ENCODE measurements around the gene MRPS5.

Gene MRPS5

DNA sequence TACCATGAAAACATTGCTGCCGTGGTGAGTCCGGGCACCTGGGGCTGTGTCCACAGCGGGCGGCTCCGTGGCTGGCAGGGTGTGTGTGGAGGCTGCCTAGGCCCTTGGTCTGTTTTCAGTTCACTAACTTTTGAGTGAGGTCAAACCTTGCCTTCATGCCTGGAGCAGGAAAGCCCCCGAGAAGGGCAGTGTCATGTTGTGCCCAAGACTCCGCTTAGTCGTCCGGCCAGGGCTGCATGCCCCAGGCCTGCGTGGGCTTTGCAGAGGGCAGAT lies 72.0 kb downstream of the MRPS5 start:
- no peaks in the 10 kb centered on the region for H3K27me3 Mint-ChIP-seq
- no peak overlapping the region for H3K27ac Mint-ChIP-seq
- no peak overlapping the region for H3K4me3 Mint-ChIP-seq

DNA sequence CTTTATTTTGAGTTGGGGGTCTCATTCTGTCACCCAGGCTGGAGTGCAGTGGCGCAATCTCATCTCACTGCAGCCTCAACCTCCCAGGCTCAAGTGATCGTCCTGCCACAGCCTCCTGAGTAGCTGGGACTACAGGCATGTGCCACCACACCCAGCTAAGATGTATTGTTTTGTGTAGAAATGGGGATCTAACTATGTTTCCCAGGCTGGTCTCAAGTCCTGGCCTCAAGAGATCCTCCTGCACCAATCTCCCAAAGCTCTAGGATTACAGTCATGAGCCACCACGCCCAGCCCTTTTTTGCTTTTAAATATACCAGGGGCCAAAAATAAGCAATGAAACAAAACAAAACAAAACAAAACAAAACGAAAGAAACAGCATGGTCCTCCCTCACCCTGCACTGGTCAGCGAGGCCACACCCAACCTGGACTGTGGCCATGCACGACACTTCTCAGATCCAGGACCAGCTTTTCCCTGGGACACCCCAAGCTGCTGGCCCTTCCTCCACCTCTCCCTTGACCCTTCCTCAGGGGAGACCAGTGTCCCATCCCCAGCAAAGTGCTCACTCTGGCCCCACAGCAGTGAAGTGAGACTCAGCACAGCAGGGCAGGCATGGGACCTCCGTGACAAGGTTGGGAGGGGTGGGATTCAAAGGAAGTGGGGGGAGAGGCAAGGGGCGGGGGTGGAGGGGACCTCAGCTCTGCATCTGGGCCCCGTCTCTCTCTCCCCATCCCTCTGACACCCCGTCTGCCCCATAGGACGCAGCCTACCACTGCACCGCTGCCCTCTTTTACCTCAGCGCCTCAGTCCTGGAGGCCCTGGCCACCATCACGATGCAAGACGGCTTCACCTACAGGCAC lies 72.6 kb downstream of the MRPS5 start:
- H3K9me3 Mint-ChIP-seq (ENCODE audit: low read depth) = no peaks in the 10 kb centered on the region
- H3K36me3 Mint-ChIP-seq = peaks cover 5% of the 10 kb centered on the region
- H3K27me3 Mint-ChIP-seq = no peaks in the 10 kb centered on the region
- no peak overlapping the region for H3K4me3 Mint-ChIP-seq
- peaks cover 79% of the 10 kb centered on the region for H3K4me1 Mint-ChIP-seq (ENCODE audit: low read depth)
- no peak overlapping the region for H3K27ac Mint-ChIP-seq

More for the DNA sequence above, 72.0 kb downstream of the MRPS5 start:
- Mint-ChIP-seq H3K9me3 (ENCODE audit: low read depth) (no peaks in the 10 kb centered on the region), H3K4me1 (ENCODE audit: low read depth) (peaks cover 79% of the 10 kb centered on the region), H3K36me3 (peaks cover 5% of the 10 kb centered on the region)

DNA sequence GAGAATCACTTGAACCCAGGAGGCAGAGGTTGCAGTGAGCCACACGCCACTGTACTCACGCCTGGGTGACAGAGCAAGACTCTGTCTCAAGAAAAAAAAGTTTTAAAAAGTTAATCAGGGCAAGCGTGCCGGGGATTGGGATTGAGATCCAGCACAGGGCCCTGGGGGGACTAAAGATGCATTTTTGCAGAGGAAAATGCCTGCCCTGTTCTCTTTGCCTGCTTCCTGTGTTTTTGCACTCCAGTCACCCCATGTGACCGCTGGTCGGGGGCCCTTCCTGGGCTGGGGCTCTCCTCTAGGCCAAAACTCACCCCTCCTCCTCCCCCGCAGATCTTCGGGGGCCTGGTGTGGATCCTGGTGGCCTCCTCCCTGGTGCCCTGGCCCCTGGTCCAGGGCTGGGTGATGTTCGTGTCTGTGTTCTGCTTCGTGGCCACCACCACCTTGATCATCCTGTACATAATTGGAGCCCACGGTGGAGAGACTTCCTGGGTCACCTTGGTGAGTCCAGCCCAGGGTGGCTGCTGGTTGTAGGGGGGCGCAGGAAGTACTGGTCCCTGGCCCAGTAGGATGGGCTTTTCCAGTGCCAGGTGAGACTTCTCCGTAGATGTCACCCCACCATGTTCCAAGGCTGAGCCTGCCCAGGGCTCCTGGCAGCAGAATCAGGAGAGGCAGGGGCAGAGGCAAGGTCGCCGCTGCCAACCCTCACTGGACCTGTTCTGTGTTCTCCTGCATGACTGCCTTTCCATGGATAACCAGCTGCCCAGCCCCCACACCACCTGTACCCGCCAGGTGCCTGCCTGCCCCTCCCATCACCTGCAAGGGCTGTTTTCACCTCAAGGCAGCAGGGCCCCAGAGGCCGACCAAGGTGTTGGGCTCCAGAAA lies 73.7 kb downstream of the MRPS5 start:
- Mint-ChIP-seq H3K4me1 (ENCODE audit: low read depth) (peaks cover 77% of the 10 kb centered on the region), H3K36me3 (peaks cover 2% of the 10 kb centered on the region)

DNA sequence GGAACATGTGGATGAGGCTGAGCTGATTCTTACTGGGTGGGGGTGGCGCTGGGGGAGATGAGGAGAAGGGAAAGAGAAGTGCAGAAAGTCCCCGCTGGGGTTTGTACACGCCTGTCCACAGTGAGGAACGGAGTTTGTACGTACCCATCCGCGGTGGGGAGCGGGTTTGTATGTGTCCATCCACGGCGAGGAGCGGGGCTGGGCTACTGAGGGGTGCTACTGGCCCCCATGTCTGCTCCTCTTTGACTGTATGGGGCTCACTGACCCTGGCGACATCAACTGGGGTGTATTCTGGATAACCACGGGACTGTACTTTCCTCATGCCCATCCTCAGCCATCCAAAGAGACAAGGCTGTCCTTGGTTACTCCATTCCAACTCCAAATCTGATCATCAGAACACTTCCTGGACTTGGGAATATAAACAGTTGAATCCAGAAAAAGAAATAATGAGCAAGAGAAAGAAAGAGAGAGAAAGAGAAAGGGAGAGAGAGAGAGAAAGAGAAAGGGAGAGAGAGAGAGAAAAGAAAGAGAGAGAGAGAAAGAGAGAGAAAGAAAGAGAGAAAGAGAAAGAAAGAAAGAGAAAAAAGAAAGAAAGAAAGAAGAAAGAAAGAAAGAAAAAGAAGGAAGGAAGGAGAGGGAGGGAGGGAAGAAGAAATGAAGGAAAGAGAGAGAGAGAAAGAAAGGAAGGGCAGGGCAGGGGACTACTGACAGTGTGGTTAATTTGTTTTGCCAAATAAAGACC lies 75.1 kb downstream of the MRPS5 start:
- H3K27me3 Mint-ChIP-seq = no peaks in the 10 kb centered on the region
- no peak overlapping the region for H3K4me3 Mint-ChIP-seq
- H3K36me3 Mint-ChIP-seq = peaks cover 2% of the 10 kb centered on the region
- H3K4me1 Mint-ChIP-seq (ENCODE audit: low read depth) = peaks cover 77% of the 10 kb centered on the region
- no peaks in the 10 kb centered on the region for H3K9me3 Mint-ChIP-seq (ENCODE audit: low read depth)
- H3K27ac Mint-ChIP-seq = peak overlapping the region; percentile 84

More for the DNA sequence above, 73.7 kb downstream of the MRPS5 start:
- Mint-ChIP-seq H3K9me3 (ENCODE audit: low read depth) (no peaks in the 10 kb centered on the region), H3K4me3 (no peak overlapping the region), H3K27ac (peak overlapping the region; percentile 41), H3K27me3 (no peaks in the 10 kb centered on the region)

DNA sequence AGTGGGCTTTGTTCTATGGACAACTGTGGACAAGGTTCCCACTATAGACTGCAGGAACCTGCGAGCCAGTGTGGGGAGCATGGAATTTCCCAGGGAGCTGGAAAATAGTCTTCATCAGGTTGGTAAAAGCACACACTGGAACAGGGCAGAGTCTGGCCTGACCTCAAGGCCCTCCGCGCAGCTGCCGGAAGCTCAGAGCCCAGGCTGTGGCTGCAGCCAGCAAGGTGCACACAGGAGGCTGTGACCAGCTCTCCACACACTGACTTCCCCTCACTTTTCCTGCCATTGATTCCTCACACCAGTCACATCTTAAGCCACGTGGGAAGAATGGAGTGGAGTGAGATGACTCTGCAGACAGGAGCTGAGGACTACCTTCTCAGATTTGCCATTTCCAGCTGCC lies 77.0 kb downstream of the MRPS5 start:
- Mint-ChIP-seq H3K27ac (no peak overlapping the region), H3K9me3 (ENCODE audit: low read depth) (no peaks in the 10 kb centered on the region), H3K4me3 (no peak overlapping the region), H3K4me1 (ENCODE audit: low read depth) (peaks cover 71% of the 10 kb centered on the region), H3K27me3 (no peaks in the 10 kb centered on the region), H3K36me3 (no peaks in the 10 kb centered on the region)

DNA sequence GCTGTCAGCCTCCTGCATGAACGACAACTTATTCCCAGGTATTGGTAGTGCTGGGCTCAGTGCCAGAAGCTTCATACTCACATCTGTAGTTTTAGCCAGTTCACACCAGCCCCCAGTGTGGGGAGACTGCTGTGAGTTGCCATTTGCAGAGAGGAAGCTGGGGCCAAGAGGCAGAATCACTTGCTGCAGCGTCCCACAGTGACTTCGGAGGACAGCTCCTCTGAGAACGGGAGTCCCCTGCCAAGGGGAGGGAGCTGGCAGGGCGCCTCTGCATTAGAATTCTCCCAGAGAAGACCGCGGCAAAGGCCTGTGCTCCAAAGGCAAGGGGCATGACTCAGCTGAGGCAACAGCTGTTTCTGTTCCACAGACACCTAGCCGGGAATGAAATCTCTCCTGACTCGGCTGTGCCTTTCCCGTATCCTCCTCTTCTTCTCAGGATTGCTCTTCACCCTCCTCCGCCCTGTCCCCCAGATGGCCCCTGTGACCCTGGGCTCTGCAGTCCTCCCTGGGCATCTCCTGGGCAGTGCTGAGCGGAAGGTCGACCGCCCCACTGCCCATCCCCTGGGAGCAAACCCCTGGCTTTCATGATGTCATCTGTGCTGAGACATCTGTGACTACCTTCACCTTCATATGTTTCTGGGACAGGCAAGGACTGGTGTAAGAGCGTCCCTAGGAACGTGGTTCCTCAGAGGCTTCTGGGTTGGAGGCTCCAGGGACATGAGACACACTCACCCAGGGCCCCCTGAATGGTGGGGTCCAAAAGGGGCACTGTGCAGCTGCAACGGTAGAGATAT lies 78.1 kb downstream of the MRPS5 start:
- Mint-ChIP-seq H3K27ac (peak overlapping the region; percentile 61), H3K36me3 (peaks cover 4% of the 10 kb centered on the region), H3K4me1 (ENCODE audit: low read depth) (peaks cover 77% of the 10 kb centered on the region), H3K27me3 (no peaks in the 10 kb centered on the region), H3K9me3 (ENCODE audit: low read depth) (peaks cover 4% of the 10 kb centered on the region), H3K4me3 (peak overlapping the region; percentile 3)

DNA sequence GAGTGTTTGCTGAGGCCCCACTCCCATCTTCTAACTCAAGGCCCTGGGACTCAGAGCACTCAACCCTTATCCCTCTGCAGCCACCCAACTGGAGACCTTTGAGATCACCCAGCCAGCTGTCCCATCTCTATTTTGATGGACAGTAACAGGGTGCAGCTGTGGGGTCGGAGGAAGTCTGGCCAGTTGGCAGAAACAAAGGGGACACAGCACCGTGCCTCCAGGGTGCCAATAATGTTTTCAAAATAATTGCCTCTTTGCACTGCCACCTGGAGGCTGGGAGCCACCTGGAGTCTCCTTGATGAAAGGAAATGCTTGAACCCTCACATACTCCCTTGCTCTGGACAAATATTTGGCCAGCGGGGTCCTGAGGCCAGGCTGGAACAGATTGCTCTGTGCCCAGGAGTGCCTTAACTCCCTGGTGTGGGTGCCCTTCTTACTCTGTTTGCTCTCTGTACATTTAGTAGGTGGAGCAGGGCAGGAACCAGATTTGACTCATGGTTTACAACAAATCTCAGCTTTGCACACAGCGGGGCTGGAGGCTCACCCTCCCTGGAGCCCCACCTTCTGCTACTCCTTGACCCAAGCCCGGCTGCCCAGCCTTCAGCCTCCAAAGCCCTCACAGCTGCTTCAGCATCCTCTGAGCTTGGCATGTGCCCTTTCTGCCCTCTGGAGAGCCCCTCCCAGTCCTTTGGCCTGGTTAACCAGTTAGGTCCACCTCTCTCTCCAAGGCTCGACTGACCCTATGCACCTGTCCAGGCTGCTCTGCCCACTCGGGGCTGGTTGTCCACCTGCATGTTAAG lies 78.9 kb downstream of the MRPS5 start:
- peaks cover 11% of the 10 kb centered on the region for H3K36me3 Mint-ChIP-seq
- peaks cover 82% of the 10 kb centered on the region for H3K4me1 Mint-ChIP-seq (ENCODE audit: low read depth)
- no peaks in the 10 kb centered on the region for H3K27me3 Mint-ChIP-seq
- peak overlapping the region; percentile 3 for H3K4me3 Mint-ChIP-seq
- H3K27ac Mint-ChIP-seq = peak overlapping the region; percentile 48
- peaks cover 12% of the 10 kb centered on the region for H3K9me3 Mint-ChIP-seq (ENCODE audit: low read depth)

DNA sequence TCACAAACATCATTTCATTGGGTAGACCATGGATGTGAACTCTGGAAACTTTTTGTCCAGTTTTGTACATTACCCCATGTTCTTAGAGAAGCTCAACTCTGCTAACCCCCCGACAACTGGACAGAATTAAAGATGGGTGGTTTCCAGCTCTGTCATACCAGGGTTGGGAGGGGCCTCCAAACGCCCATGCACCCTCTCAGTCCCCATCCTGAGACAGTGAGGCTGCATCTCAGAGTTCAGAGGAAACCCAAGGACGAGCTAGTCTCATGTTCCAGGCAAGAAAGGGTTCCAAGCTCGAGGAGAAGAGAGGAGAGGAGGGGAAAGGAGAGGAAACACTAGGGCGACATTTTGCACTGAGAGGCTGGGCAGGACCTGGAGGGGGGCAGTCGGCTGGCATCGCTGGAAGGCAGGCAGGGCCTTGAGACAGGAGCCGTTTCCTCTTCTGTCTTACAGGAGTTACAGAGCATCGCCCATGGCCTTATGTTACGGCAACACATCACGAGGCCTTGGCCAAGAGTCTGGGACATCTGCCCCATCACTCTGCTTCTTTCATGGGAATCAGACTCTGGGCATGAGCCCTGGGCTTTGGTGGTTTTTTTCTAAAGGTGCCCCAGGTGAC lies 79.7 kb downstream of the MRPS5 start:
- Mint-ChIP-seq H3K27me3 (no peaks in the 10 kb centered on the region), H3K4me3 (no peak overlapping the region), H3K4me1 (ENCODE audit: low read depth) (peaks cover 82% of the 10 kb centered on the region), H3K9me3 (ENCODE audit: low read depth) (peaks cover 20% of the 10 kb centered on the region), H3K27ac (peak overlapping the region; percentile 42), H3K36me3 (peaks cover 18% of the 10 kb centered on the region)

DNA sequence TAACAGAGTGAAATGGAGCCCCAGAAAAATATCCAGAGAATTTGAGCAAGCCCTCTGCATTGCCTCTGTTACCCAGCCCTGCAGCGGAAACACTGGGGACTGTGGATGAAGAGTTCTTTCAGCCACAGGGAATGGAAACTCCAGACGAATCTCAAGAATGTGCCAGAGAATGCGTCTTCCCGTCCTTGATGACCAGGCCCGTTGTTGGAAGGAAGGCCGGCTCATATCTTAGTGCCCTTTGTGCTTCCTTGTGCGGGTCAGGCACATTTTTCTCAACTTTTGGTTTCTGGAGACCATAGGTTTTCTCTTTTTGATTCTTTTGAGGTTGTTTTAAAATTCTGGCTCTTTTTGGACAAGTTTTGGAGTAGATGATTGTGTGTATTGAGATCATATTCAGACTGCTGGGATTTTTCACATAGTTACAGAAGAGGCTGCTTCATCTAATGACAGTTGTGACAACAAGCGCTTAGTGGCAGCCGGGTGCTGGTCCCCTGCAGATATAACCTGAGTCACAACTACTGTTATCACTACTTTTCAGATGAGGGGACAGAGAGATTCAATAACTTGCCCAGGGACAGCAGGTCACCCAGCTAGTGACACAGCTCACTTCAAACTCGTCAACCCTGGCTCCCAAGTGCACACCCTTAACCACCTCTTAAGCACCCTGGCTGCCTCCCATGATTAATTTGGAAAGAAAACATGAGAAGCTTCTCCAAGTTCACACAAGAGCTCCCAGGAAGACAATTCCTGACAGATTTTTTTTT lies 80.4 kb downstream of the MRPS5 start:
- no peak overlapping the region for H3K4me3 Mint-ChIP-seq
- peak overlapping the region; percentile 42 for H3K27ac Mint-ChIP-seq
- H3K36me3 Mint-ChIP-seq = peaks cover 24% of the 10 kb centered on the region
- no peaks in the 10 kb centered on the region for H3K27me3 Mint-ChIP-seq
- peaks cover 20% of the 10 kb centered on the region for H3K9me3 Mint-ChIP-seq (ENCODE audit: low read depth)
- H3K4me1 Mint-ChIP-seq (ENCODE audit: low read depth) = peaks cover 82% of the 10 kb centered on the region

DNA sequence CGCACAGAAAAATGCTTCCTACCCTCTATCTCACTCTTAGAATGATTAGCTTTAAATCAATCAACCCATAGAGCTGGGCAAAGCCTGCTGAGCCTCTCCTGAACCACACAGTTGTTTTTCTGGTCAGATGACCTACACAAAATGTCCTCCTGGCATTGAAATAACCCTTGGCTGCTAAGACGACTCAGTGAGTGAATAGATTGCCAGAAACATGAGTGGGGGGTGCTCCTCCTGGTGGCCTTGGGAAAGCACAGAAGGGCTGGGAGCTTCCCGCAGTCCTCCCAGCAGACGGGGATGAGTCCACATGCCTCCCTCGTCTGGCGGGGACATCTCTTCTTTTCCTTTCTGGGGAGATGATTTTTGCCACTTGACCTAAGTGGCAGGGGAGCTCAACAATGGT lies 81.2 kb downstream of the MRPS5 start:
- Mint-ChIP-seq H3K4me3 (no peak overlapping the region), H3K27me3 (no peaks in the 10 kb centered on the region), H3K9me3 (ENCODE audit: low read depth) (peaks cover 20% of the 10 kb centered on the region), H3K4me1 (ENCODE audit: low read depth) (peaks cover 80% of the 10 kb centered on the region), H3K27ac (peak overlapping the region; percentile 42), H3K36me3 (peaks cover 24% of the 10 kb centered on the region)

DNA sequence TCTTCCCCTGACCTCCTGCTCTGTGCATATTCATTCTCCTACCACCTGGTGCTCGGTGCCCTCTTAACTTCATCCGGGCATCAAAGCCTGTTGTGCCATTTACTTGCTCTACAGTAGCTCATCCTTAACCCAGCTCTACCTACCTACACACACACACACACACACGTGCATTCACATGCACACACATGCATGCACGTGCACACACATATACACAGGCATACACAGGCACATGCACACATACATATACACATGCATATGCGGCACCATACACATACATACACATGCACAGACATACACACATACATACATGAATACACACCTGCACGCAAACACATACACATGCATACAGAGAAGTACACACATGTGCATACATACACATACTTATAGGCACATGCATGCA lies 81.6 kb downstream of the MRPS5 start:
- Mint-ChIP-seq H3K9me3 (ENCODE audit: low read depth) (peaks cover 20% of the 10 kb centered on the region), H3K36me3 (peaks cover 24% of the 10 kb centered on the region), H3K4me3 (no peak overlapping the region), H3K27ac (peak overlapping the region; percentile 42), H3K27me3 (no peaks in the 10 kb centered on the region), H3K4me1 (ENCODE audit: low read depth) (peaks cover 85% of the 10 kb centered on the region)

DNA sequence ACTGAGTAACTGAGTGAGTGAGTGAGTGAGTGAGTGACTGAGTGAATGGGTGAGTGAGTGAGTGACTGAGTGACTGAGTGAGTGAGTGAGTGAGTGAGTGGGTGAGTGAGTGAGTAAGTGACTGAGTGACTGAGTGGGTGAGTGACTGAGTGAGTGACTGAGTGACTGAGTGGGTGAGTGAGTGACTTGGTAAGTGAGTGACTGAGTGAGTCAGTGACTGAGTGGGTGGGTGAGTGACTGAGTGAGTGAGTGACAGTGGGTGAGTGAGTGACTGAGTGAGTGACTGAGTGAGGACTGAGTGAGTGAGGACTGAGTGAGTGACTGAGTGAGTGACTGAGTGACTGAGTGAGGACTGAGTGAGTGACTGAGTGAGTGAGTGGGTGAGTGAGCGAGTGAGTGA lies 82.2 kb downstream of the MRPS5 start:
- Mint-ChIP-seq H3K4me3 (no peak overlapping the region), H3K36me3 (peaks cover 24% of the 10 kb centered on the region), H3K27me3 (no peaks in the 10 kb centered on the region), H3K9me3 (ENCODE audit: low read depth) (peaks cover 20% of the 10 kb centered on the region), H3K27ac (peak overlapping the region; percentile 93), H3K4me1 (ENCODE audit: low read depth) (peaks cover 86% of the 10 kb centered on the region)

Measured in activated naive CD8-positive, alpha-beta T cell (primary cell).